ENCODE data around the gene RIPOR2.

- TF ChIP-seq CTCF (IDR thresholded peaks at IDR 0.05; ENCODE audit: low read depth, low read length) (no peak), EZH2phosphoT487 (IDR thresholded peaks at IDR 0.05; ENCODE audit: low read depth) (no peak)
Measured at GRCh38 chr6:24957199-24957598, 21.4 kb upstream of the RIPOR2 start.

All from OCI-LY3 (cell line).